HepG2 (cell line): ENCODE data around the gene TMEM63C. TPM values are rescaled to one million over a fixed set of nuclear protein-coding genes. Genes with fewer than 3 reads are reported as not detected.

ENCODE experiments used
- BORCS8-MEF2B ChIP-seq: sonication (generic); formaldehyde crosslinking; IDR thresholded peaks from 2 replicates; pipeline ENCODE4 v1.8.0; 2022; ENCODE audit warnings: mild to moderate bottlenecking, missing genetic modification reagents
- CAMTA2 ChIP-seq: sonication (generic); formaldehyde crosslinking; IDR thresholded peaks from 2 replicates; pipeline ENCODE4 v1.4.0; 2020; ENCODE audit warnings: mild to moderate bottlenecking, missing genetic modification reagents, borderline replicate concordance
- CEBPB ChIP-seq: IDR thresholded peaks from 2 replicates; pipeline ENCODE4 v1.6.1; 2011; ENCODE audit warnings: low read depth, low read length, improper control_type of control experiment, borderline replicate concordance
- FOXP1 ChIP-seq, 2 experiments: fragments of 450-650 bp in 1 of 2; IDR thresholded peaks; 2 replicates each; pipeline ENCODE4 v1.6.1; 2017 to 2018; ENCODE audit warnings: antibody characterized with exemption in 1 of 2
- HOXA3 ChIP-seq: sonication (generic); formaldehyde crosslinking; IDR thresholded peaks from 2 replicates; pipeline ENCODE4 v1.5.0; 2020; ENCODE audit warnings: missing genetic modification reagents
- NFIC ChIP-seq: IDR thresholded peaks from 2 replicates; pipeline ENCODE4 v1.6.1; 2012; ENCODE audit warnings: mild to moderate bottlenecking, low read length, inconsistent platforms
- NR2F2 ChIP-seq: IDR thresholded peaks from 2 replicates; pipeline ENCODE4 v1.6.1; 2012; ENCODE audit warnings: low read depth, inconsistent platforms, borderline replicate concordance
- RORA ChIP-seq: sonication (generic); formaldehyde crosslinking; IDR thresholded peaks from 2 replicates; pipeline ENCODE4 v1.5.0; 2020; ENCODE audit warnings: mild to moderate bottlenecking, missing genetic modification reagents, moderate library complexity
- TEAD2 ChIP-seq: sonication (generic); formaldehyde crosslinking; IDR thresholded peaks from 2 replicates; pipeline ENCODE4 v1.9.0; 2021; ENCODE audit warnings: missing genetic modification reagents
- THAP11 ChIP-seq: IDR thresholded peaks from 2 replicates; pipeline ENCODE4 v1.6.1; 2016; ENCODE audit warnings: missing biosample characterization, missing genetic modification reagents
- YY1 ChIP-seq: IDR thresholded peaks from 2 replicates; pipeline ENCODE4 v1.6.1; 2011; ENCODE audit warnings: low read length, low read depth, moderate library complexity, mild to moderate bottlenecking; ENCODE audit not compliant: insufficient read depth, insufficient replicate concordance
- ZBTB38 ChIP-seq: sonication (generic); formaldehyde crosslinking; IDR thresholded peaks from 2 replicates; pipeline ENCODE4 v1.5.1; 2020; ENCODE audit warnings: mild to moderate bottlenecking, missing genetic modification reagents
- ZFP36 ChIP-seq: fragments of 150-350 bp; IDR thresholded peaks from 2 replicates; pipeline ENCODE4 v1.6.1; 2018; ENCODE audit warnings: borderline replicate concordance, low read length, low read depth; ENCODE audit not compliant: partially characterized antibody
- ZNF260 ChIP-seq: sonication (generic); formaldehyde crosslinking; IDR thresholded peaks from 2 replicates; pipeline ENCODE4 v1.4.0; 2020; ENCODE audit warnings: missing genetic modification reagents, low read depth, mild to moderate bottlenecking, borderline replicate concordance
- ZNF33A ChIP-seq: sonication (generic); formaldehyde crosslinking; IDR thresholded peaks from 2 replicates; pipeline ENCODE4 v1.5.1; 2020; ENCODE audit warnings: missing genetic modification reagents, mild to moderate bottlenecking, moderate library complexity, borderline replicate concordance
- ZNF607 ChIP-seq: sonication (generic); formaldehyde crosslinking; IDR thresholded peaks from 2 replicates; pipeline ENCODE4 v1.5.1; 2020; ENCODE audit warnings: missing genetic modification reagents, mild to moderate bottlenecking, borderline replicate concordance
- ZNF703 ChIP-seq: sonication (generic); formaldehyde crosslinking; IDR thresholded peaks from 2 replicates; pipeline ENCODE4 v1.5.1; 2020; ENCODE audit warnings: missing genetic modification reagents, mild to moderate bottlenecking, moderate library complexity, borderline replicate concordance
- polyA plus RNA-seq, 8 experiments: library from polyadenylated mRNA; depleted of rRNA in 3 of 8; stranded (reverse) in 7 of 8; unstranded in 1 of 8; fragments of >200 nt; fragmentation: Illumina TruSeq in 4 of 8; extraction: Trizol in 4 of 8; gene quantifications; 2 replicates each; pipeline versions ENCODE4 v1.2.1 to v1.2.3, GENCODE V29; 2011 to 2016; ENCODE audit warnings: low read depth in 4 of 8, missing spikeins in 1 of 8, mixed read lengths in 1 of 8; ENCODE audit not compliant: insufficient read depth in 1 of 8
- total RNA-seq, 5 experiments: library from RNA; depleted of rRNA; stranded (reverse); fragments of >200 nt; fragmentation: Illumina TruSeq; extraction: Trizol; gene quantifications; 2 replicates each; pipeline ENCODE4 v1.2.3, GENCODE V29; 2016; ENCODE audit warnings: low read depth in 1 of 5
- TF ChIP-seq, protein P1 (sequence below), 2 experiments: IDR thresholded peaks; 2 replicates each; pipeline ENCODE4 v1.6.1; 2011 to 2012; ENCODE audit warnings: low read length in 2 of 2, borderline replicate concordance in 1 of 2, low read depth in 1 of 2, mild to moderate bottlenecking in 1 of 2, moderate library complexity in 1 of 2
- TF ChIP-seq, protein P2 (sequence below): sonication (generic); formaldehyde crosslinking; IDR thresholded peaks from 2 replicates; pipeline ENCODE4 v1.4.0; 2020; ENCODE audit warnings: missing genetic modification reagents
- TF ChIP-seq, protein P3 (sequence below): sonication (generic); formaldehyde crosslinking; IDR thresholded peaks from 2 replicates; pipeline ENCODE4 v1.4.0; 2020; ENCODE audit warnings: low read depth, mild to moderate bottlenecking, missing genetic modification reagents

TMEM63C gene
- total and polyA plus RNA-seq, 2 of the 13 experiments (the other 11 are each of a cell fraction or from before 2014, with no cell fraction given): 0.17 to 0.27 TPM

DNA sequence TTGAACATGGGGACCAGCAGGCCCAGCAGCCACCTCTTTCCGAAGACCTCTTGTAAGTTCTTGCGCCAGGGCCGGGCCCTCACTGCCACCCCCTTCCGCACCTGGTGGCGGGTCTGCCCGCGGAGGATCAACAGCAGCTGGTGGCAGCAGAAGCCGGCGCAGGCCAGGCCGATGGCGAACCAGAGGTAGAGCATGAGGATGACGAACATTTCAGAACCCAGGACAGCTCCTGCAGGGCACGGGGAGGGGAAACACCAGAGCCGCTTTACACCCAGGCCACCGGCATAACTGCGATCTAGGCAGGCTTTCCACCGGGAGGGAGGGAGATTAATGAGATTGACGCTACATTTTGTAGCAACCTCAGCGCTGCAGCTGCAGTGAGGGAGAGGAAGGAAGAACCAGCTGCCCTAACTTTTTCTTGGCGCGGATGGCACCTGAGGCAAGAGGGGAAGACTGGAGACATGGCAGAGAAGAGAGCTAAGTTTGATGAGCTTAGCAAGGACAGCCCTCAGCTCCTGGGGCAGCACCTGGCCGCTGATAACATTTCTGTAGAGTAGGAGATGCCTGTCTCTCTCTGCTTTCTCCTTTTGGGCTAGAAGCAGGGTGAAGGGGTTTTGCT lies 47.8 kb upstream of the TMEM63C start (continued):
- TF ChIP-seq, protein P1, sequence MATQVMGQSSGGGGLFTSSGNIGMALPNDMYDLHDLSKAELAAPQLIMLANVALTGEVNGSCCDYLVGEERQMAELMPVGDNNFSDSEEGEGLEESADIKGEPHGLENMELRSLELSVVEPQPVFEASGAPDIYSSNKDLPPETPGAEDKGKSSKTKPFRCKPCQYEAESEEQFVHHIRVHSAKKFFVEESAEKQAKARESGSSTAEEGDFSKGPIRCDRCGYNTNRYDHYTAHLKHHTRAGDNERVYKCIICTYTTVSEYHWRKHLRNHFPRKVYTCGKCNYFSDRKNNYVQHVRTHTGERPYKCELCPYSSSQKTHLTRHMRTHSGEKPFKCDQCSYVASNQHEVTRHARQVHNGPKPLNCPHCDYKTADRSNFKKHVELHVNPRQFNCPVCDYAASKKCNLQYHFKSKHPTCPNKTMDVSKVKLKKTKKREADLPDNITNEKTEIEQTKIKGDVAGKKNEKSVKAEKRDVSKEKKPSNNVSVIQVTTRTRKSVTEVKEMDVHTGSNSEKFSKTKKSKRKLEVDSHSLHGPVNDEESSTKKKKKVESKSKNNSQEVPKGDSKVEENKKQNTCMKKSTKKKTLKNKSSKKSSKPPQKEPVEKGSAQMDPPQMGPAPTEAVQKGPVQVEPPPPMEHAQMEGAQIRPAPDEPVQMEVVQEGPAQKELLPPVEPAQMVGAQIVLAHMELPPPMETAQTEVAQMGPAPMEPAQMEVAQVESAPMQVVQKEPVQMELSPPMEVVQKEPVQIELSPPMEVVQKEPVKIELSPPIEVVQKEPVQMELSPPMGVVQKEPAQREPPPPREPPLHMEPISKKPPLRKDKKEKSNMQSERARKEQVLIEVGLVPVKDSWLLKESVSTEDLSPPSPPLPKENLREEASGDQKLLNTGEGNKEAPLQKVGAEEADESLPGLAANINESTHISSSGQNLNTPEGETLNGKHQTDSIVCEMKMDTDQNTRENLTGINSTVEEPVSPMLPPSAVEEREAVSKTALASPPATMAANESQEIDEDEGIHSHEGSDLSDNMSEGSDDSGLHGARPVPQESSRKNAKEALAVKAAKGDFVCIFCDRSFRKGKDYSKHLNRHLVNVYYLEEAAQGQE (IDR thresholded peaks at IDR 0.05; ENCODE audit: borderline replicate concordance in 1 of 2, low read depth in 1 of 2, low read length in 2 of 2): peak; percentile 97
- TF ChIP-seq, protein P2, sequence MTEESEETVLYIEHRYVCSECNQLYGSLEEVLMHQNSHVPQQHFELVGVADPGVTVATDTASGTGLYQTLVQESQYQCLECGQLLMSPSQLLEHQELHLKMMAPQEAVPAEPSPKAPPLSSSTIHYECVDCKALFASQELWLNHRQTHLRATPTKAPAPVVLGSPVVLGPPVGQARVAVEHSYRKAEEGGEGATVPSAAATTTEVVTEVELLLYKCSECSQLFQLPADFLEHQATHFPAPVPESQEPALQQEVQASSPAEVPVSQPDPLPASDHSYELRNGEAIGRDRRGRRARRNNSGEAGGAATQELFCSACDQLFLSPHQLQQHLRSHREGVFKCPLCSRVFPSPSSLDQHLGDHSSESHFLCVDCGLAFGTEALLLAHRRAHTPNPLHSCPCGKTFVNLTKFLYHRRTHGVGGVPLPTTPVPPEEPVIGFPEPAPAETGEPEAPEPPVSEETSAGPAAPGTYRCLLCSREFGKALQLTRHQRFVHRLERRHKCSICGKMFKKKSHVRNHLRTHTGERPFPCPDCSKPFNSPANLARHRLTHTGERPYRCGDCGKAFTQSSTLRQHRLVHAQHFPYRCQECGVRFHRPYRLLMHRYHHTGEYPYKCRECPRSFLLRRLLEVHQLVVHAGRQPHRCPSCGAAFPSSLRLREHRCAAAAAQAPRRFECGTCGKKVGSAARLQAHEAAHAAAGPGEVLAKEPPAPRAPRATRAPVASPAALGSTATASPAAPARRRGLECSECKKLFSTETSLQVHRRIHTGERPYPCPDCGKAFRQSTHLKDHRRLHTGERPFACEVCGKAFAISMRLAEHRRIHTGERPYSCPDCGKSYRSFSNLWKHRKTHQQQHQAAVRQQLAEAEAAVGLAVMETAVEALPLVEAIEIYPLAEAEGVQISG (CRISPR knock-in tag): peak; percentile 70
- TF ChIP-seq BORCS8-MEF2B (CRISPR knock-in tag): 0 out of 2 replicates have a peak, but pooled peaks have one; percentile 62
- peak; percentile 50; the same call in 1 of the 2 replicates for TF ChIP-seq THAP11 (CRISPR knock-in tag)
- peak; percentile 36; the same call in 1 of the 2 replicates for TF ChIP-seq HOXA3
- TF ChIP-seq ZNF607 (CRISPR knock-in tag): peak; percentile 77
- TF ChIP-seq ZNF703 (CRISPR knock-in tag): no peak
- no peak for TF ChIP-seq RORA
- 0 out of 2 replicates have a peak, but pooled peaks have one; percentile 21 for TF ChIP-seq ZBTB38 (CRISPR knock-in tag)
- no peak for TF ChIP-seq NR2F2
- TF ChIP-seq YY1: no peak
- no peak for TF ChIP-seq ZNF33A
- peak; percentile 68; the same call in 1 of the 2 replicates for TF ChIP-seq TEAD2 (CRISPR knock-in tag)
- TF ChIP-seq, protein P3, sequence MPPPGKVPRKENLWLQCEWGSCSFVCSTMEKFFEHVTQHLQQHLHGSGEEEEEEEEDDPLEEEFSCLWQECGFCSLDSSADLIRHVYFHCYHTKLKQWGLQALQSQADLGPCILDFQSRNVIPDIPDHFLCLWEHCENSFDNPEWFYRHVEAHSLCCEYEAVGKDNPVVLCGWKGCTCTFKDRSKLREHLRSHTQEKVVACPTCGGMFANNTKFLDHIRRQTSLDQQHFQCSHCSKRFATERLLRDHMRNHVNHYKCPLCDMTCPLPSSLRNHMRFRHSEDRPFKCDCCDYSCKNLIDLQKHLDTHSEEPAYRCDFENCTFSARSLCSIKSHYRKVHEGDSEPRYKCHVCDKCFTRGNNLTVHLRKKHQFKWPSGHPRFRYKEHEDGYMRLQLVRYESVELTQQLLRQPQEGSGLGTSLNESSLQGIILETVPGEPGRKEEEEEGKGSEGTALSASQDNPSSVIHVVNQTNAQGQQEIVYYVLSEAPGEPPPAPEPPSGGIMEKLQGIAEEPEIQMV: 0 out of 2 replicates have a peak, but pooled peaks have one; percentile 34
- no peak for TF ChIP-seq CEBPB
- TF ChIP-seq ZNF260 (CRISPR knock-in tag): no peak
- no peak for TF ChIP-seq CAMTA2
- TF ChIP-seq ZFP36: no peak
- no peak for TF ChIP-seq FOXP1 (IDR thresholded peaks at IDR 0.05)
- no peak for TF ChIP-seq FOXP1 (CRISPR knock-in tag; IDR thresholded peaks at IDR 0.05)
- no peak for TF ChIP-seq NFIC
